ENCODE results near the gene UMODL1.

Gene UMODL1

GRCh38 chr21:42084079-42084478 lies 13.0 kb downstream of the UMODL1 start:
- H3K4me3 ChIP-seq (ENCODE audit: low read depth, low read length), result no peak overlapping the region
- TF ChIP-seq, protein P1, sequence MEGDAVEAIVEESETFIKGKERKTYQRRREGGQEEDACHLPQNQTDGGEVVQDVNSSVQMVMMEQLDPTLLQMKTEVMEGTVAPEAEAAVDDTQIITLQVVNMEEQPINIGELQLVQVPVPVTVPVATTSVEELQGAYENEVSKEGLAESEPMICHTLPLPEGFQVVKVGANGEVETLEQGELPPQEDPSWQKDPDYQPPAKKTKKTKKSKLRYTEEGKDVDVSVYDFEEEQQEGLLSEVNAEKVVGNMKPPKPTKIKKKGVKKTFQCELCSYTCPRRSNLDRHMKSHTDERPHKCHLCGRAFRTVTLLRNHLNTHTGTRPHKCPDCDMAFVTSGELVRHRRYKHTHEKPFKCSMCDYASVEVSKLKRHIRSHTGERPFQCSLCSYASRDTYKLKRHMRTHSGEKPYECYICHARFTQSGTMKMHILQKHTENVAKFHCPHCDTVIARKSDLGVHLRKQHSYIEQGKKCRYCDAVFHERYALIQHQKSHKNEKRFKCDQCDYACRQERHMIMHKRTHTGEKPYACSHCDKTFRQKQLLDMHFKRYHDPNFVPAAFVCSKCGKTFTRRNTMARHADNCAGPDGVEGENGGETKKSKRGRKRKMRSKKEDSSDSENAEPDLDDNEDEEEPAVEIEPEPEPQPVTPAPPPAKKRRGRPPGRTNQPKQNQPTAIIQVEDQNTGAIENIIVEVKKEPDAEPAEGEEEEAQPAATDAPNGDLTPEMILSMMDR (conservative IDR thresholded peaks at IDR 0.05; ENCODE audit: low read depth, low read length), result no peak

DNA sequence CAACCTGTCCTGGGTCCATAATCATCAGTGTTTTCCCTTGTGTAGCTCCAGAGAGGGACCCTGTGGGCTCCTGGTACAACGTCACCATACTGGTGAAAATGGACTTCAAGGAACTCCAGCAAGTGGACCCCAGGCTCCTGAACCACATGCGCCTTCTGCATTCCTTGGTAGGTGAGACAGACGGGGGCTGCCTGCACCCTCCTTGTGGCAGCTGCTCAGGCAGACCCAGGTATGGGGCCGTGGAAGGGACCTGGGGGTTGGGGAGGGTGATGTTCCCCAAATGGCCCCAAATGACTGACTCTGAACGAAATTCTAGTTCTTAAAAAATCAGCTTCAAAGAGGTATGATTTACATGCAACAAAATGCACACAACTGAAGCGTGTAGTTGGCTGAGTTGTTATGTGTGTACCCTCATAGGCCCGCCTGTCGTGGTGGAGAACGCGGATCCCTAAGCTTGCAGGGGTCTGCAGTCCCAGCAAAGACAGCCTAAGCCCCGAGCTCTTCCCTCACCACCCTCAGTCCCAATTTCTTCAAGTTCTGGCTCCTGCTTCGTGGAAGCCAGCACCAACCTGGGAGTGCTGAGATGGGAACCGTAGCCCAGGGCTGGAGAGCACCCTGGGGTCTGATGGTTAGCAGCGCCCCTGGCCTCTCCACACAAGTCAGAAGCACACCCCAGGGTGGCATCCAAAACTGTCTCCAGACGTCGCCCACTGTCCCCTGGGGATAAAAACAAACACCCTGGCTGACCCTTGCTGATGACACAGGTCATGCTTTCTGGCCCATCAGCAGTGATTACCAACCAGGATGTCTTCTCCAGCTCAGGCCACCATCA lies 14.3 kb downstream of the UMODL1 start:
- H3K4me3 ChIP-seq (ENCODE audit: low read depth, low read length), result no peak overlapping the region
- TF ChIP-seq, protein P1 (conservative IDR thresholded peaks at IDR 0.05; ENCODE audit: low read depth, low read length), result no peak
- no peak for DNase-seq (ENCODE audit: low read depth)

More at GRCh38 chr21:42084079-42084478, 13.0 kb downstream of the UMODL1 start:
- DNase-seq (ENCODE audit: low read depth), result no peak

- DNase-seq (ENCODE audit: low read depth), result no peak
- TF ChIP-seq, protein P1 (conservative IDR thresholded peaks at IDR 0.05; ENCODE audit: low read depth, low read length), result no peak
- H3K4me3 ChIP-seq (ENCODE audit: low read depth, low read length), result no peak overlapping the region
These were observed 15.9 kb downstream of the UMODL1 start for GRCh38 chr21:42086969-42087368.

- no peak for DNase-seq (ENCODE audit: low read depth)
- TF ChIP-seq, protein P1 (conservative IDR thresholded peaks at IDR 0.05; ENCODE audit: low read depth, low read length), result no peak
- H3K4me3 ChIP-seq (ENCODE audit: low read depth, low read length), result no peak overlapping the region
These were observed 17.0 kb downstream of the UMODL1 start for GRCh38 chr21:42088148-42088547.

GRCh38 chr21:42088658-42089057 lies 17.5 kb downstream of the UMODL1 start:
- TF ChIP-seq, protein P1 (conservative IDR thresholded peaks at IDR 0.05; ENCODE audit: low read depth, low read length), result no peak
- H3K4me3 ChIP-seq (ENCODE audit: low read depth, low read length), result no peak overlapping the region
- DNase-seq (ENCODE audit: low read depth), result no peak

GRCh38 chr21:42089093-42089631 lies 18.0 kb downstream of the UMODL1 start:
- no peak overlapping the region for H3K4me3 ChIP-seq (ENCODE audit: low read depth, low read length)
- TF ChIP-seq, protein P1 (conservative IDR thresholded peaks at IDR 0.05; ENCODE audit: low read depth, low read length), result no peak
- no peak for DNase-seq (ENCODE audit: low read depth)
